H1 (cell line): ENCODE measurements around the gene OR4K1. TPM values are rescaled to one million over a fixed set of nuclear protein-coding genes. Genes with fewer than 3 reads are reported as not detected.

ENCODE experiments used
- CTCF ChIA-PET: fragments of 300-600 bp; sonication (Branson Sonifier 250); formaldehyde crosslinking; loops from one replicate; lab custom pipeline; 2021; ENCODE audit not compliant: partially characterized antibody; lab: Charles Lee
- POLR2A ChIA-PET: fragments of 300-600 bp; sonication (Branson Sonifier 250); formaldehyde crosslinking; loops from one replicate; lab custom pipeline; 2021; ENCODE audit warnings: inconsistent platforms; ENCODE audit not compliant: partially characterized antibody; lab: Charles Lee
- DNase-seq, 2 experiments: peaks; one replicate each; pipeline versions ENCODE4 v3.0.0 to v3.0.0-alpha.2; 2010 to 2022; ENCODE audit warnings: low spot score in 2 of 2, low read depth in 1 of 2, mixed read lengths in 1 of 2
- FAIRE-seq: peaks from 2 replicates; lab custom pipeline; 2011; peaks lifted over from hg19 to GRCh38; lab: Jason Lieb, UNC
- H2AFZ ChIP-seq: 2 replicates; pipeline ENCODE4 v1.8.1; 2012; ENCODE audit warnings: low read length, inconsistent platforms
- H2AK5ac ChIP-seq: 2 replicates; pipeline ENCODE4 v1.6.1; 2013; ENCODE audit warnings: low read depth, low read length
- H2BK120ac ChIP-seq: replicated peaks from 2 replicates; pipeline ENCODE3; 2013; ENCODE audit warnings: low read depth, low read length, inconsistent platforms
- H2BK12ac ChIP-seq: 2 replicates; pipeline ENCODE4 v1.6.1; 2013; ENCODE audit warnings: low read depth, low read length
- H2BK15ac ChIP-seq: 2 replicates; pipeline ENCODE4 v1.6.1; 2013; ENCODE audit warnings: low read length
- H2BK20ac ChIP-seq: 2 replicates; pipeline ENCODE4 v1.6.1; 2013; ENCODE audit warnings: low read length
- H2BK5ac ChIP-seq: 2 replicates; pipeline ENCODE4 v1.6.1; 2013; ENCODE audit warnings: low read depth, low read length
- H3K14ac ChIP-seq: 2 replicates; pipeline ENCODE4 v1.6.1; 2013; ENCODE audit warnings: inconsistent platforms; ENCODE audit not compliant: insufficient read length
- H3K18ac ChIP-seq: 2 replicates; pipeline ENCODE4 v1.6.1; 2013; ENCODE audit warnings: low read length; ENCODE audit errors: extremely low read depth
- H3K23ac ChIP-seq: 2 replicates; pipeline ENCODE4 v1.6.1; 2013; ENCODE audit warnings: inconsistent platforms; ENCODE audit not compliant: insufficient read length
- H3K23me2 ChIP-seq: 2 replicates; pipeline ENCODE4 v1.6.1; 2013; ENCODE audit warnings: low read depth, low read length
- H3K27ac ChIP-seq: 2 replicates; pipeline ENCODE4 v1.6.1; 2011; ENCODE audit warnings: low read depth, low read length, inconsistent platforms
- H3K27me3 ChIP-seq, 4 experiments: replicated peaks in 1 of 4; 1 replicate in 1 of 4; 2 replicates in 3 of 4; pipeline versions ENCODE4 v1.6.1 to v1.8.1; 2011 to 2013; ENCODE audit warnings: low read length in 3 of 4, mild to moderate bottlenecking in 3 of 4, inconsistent platforms in 2 of 4, mixed read lengths in 2 of 4, moderate library complexity in 1 of 4; ENCODE audit not compliant: control insufficient read depth in 3 of 4, insufficient read depth in 3 of 4; ENCODE audit errors: extremely low read depth in 1 of 4
- H3K36me3 ChIP-seq, 4 experiments: 2 replicates each; pipeline versions ENCODE4 v1.6.1 to v1.8.1; 2011 to 2013; ENCODE audit warnings: mild to moderate bottlenecking in 4 of 4, low read length in 3 of 4, moderate library complexity in 2 of 4, control low read depth in 1 of 4, inconsistent platforms in 1 of 4; ENCODE audit not compliant: insufficient read depth in 4 of 4, control insufficient read depth in 2 of 4
- H3K4ac ChIP-seq: replicated peaks from 2 replicates; pipeline ENCODE3; 2013; ENCODE audit warnings: low read length, low read depth, mixed read lengths, inconsistent platforms; ENCODE audit not compliant: insufficient read length
- H3K4me1 ChIP-seq, 4 experiments: replicated peaks in 1 of 4; 1 replicate in 1 of 4; 2 replicates in 3 of 4; pipeline versions ENCODE4 v1.6.1 to v1.8.1; 2011 to 2013; ENCODE audit warnings: low read length in 3 of 4, inconsistent platforms in 2 of 4, mixed read lengths in 1 of 4; ENCODE audit not compliant: insufficient read depth in 4 of 4, control insufficient read depth in 3 of 4
- H3K4me2 ChIP-seq, 2 experiments: 2 replicates each; pipeline versions ENCODE4 v1.6.1 to v1.8.1; 2011 to 2013; ENCODE audit warnings: low read depth in 2 of 2, low read length in 2 of 2, control low read depth in 1 of 2, inconsistent platforms in 1 of 2, mild to moderate bottlenecking in 1 of 2; ENCODE audit not compliant: insufficient read depth in 1 of 2
- H3K4me3 ChIP-seq, 4 experiments: fragments of 200-600, 300-600 bp in 1 of 4; sonication (generic), shearing (Covaris generic), sonication (Bioruptor Twin) in 1 of 4; 2 replicates each; pipeline versions ENCODE4 v1.5.1 to v1.8.1; 2011 to 2016; ENCODE audit warnings: low read length in 4 of 4, low read depth in 3 of 4, control low read depth in 2 of 4, inconsistent platforms in 2 of 4, mild to moderate bottlenecking in 2 of 4, mixed read lengths in 1 of 4, moderate library complexity in 1 of 4; ENCODE audit not compliant: insufficient read depth in 2 of 4; ENCODE audit errors: extremely low read depth in 1 of 4
- H3K56ac ChIP-seq: replicated peaks from 2 replicates; pipeline ENCODE3; 2013; ENCODE audit warnings: low read depth, mild to moderate bottlenecking, mixed read lengths, low read length, inconsistent platforms; ENCODE audit not compliant: insufficient read length
- H3K79me1 ChIP-seq: 2 replicates; pipeline ENCODE4 v1.6.1; 2013; ENCODE audit warnings: low read depth, low read length, control low read depth
- H3K79me2 ChIP-seq, 2 experiments: 2 replicates each; pipeline versions ENCODE4 v1.6.1 to v1.8.1; 2012 to 2013; ENCODE audit warnings: low read length in 2 of 2, mild to moderate bottlenecking in 2 of 2, inconsistent platforms in 1 of 2; ENCODE audit not compliant: insufficient read depth in 2 of 2, control insufficient read depth in 1 of 2
- H3K9ac ChIP-seq, 4 experiments: replicated peaks in 1 of 4; 1 replicate in 1 of 4; 2 replicates in 3 of 4; pipeline versions ENCODE4 v1.6.1 to v1.8.1; 2011 to 2013; ENCODE audit warnings: low read depth in 3 of 4, low read length in 3 of 4, control low read depth in 2 of 4, mild to moderate bottlenecking in 2 of 4, moderate library complexity in 2 of 4, inconsistent platforms in 1 of 4; ENCODE audit errors: extremely low read depth in 1 of 4
- H3K9me3 ChIP-seq, 2 experiments: 2 replicates each; pipeline versions ENCODE4 v1.6.1 to v1.8.1; 2012 to 2013; ENCODE audit warnings: mild to moderate bottlenecking in 2 of 2, moderate library complexity in 2 of 2, control low read depth in 1 of 2, inconsistent platforms in 1 of 2, low read depth in 1 of 2, low read length in 1 of 2, mixed read lengths in 1 of 2; ENCODE audit not compliant: insufficient read depth in 2 of 2
- H4K20me1 ChIP-seq, 2 experiments: replicated peaks in 1 of 2; 2 replicates each; pipeline versions ENCODE3 to v1.8.1; 2011 to 2013; ENCODE audit warnings: inconsistent platforms in 2 of 2, low read length in 2 of 2, mild to moderate bottlenecking in 1 of 2; ENCODE audit not compliant: insufficient read depth in 2 of 2, control insufficient read depth in 1 of 2
- H4K5ac ChIP-seq: 2 replicates; pipeline ENCODE4 v1.6.1; 2013; ENCODE audit warnings: low read length, low read depth, mixed read lengths, inconsistent platforms; ENCODE audit not compliant: insufficient read length
- H4K8ac ChIP-seq: 2 replicates; pipeline ENCODE4 v1.8.0; 2013; ENCODE audit warnings: mild to moderate bottlenecking, moderate library complexity, low read length, inconsistent platforms; ENCODE audit not compliant: insufficient read depth; ENCODE audit errors: extremely low read depth
- H4K91ac ChIP-seq: replicated peaks from 2 replicates; pipeline ENCODE3; 2013; ENCODE audit warnings: low read length, mixed read lengths, inconsistent platforms; ENCODE audit not compliant: insufficient read length
- BACH1 ChIP-seq: IDR thresholded peaks from 2 replicates; pipeline ENCODE4 v1.6.1; 2012; ENCODE audit warnings: low read length, improper control_type of control experiment
- CHD1 ChIP-seq: IDR thresholded peaks from 2 replicates; pipeline ENCODE4 v1.6.1; 2012; ENCODE audit warnings: low read depth, low read length, improper control_type of control experiment
- CREB1 ChIP-seq: IDR thresholded peaks from 2 replicates; pipeline ENCODE4 v1.6.1; 2012; ENCODE audit warnings: inconsistent platforms
- CTBP2 ChIP-seq: IDR thresholded peaks from 2 replicates; pipeline ENCODE4 v1.7.0; 2011; ENCODE audit warnings: borderline replicate concordance, mild to moderate bottlenecking, moderate library complexity, mixed read lengths, low read length; ENCODE audit not compliant: insufficient read depth, insufficient read length
- EGR1 ChIP-seq: IDR thresholded peaks from 2 replicates; pipeline ENCODE4 v1.6.1; 2011; ENCODE audit warnings: low read depth, low read length, borderline replicate concordance
- KDM1A ChIP-seq: fragments of 200-600, 300-600 bp; sonication (generic); IDR thresholded peaks from 2 replicates; pipeline ENCODE4 v1.7.1; 2016; ENCODE audit warnings: mild to moderate bottlenecking, low read length, borderline replicate concordance
- NRF1 ChIP-seq: IDR thresholded peaks from 2 replicates; pipeline ENCODE4 v1.6.1; 2011; ENCODE audit warnings: mild to moderate bottlenecking, low read depth, low read length, improper control_type of control experiment
- POLR2A ChIP-seq, 2 experiments: IDR thresholded peaks; 1 replicate in 1 of 2; 2 replicates in 1 of 2; pipeline ENCODE4 v1.6.1; 2011; ENCODE audit warnings: low read depth in 2 of 2, low read length in 2 of 2, mild to moderate bottlenecking in 2 of 2; ENCODE audit errors: control extremely low read depth in 1 of 2
- RAD21 ChIP-seq, 2 experiments: IDR thresholded peaks in 1 of 2; conservative IDR thresholded peaks in 1 of 2; 2 replicates each; pipeline ENCODE4 v1.6.1; 2011; ENCODE audit warnings: low read depth in 2 of 2, low read length in 2 of 2, improper control_type of control experiment in 1 of 2, inconsistent platforms in 1 of 2, mild to moderate bottlenecking in 1 of 2, moderate library complexity in 1 of 2
- SIRT6 ChIP-seq: IDR thresholded peaks from one replicate; pipeline ENCODE4 v1.7.1; 2012; ENCODE audit warnings: low read length, inconsistent platforms
- SIX5 ChIP-seq: IDR thresholded peaks from 2 replicates; pipeline ENCODE4 v1.6.1; 2011; ENCODE audit warnings: mild to moderate bottlenecking, low read depth, low read length
- SP1 ChIP-seq: IDR thresholded peaks from 2 replicates; pipeline ENCODE4 v1.6.1; 2011; ENCODE audit warnings: low read depth, low read length
- SUZ12 ChIP-seq: fragments of 200-600 bp; sonication (generic); IDR thresholded peaks from 2 replicates; pipeline ENCODE4 v1.6.1; 2012; ENCODE audit warnings: mild to moderate bottlenecking, inconsistent platforms, low read length, moderate library complexity, mixed read lengths
- TBP ChIP-seq: IDR thresholded peaks from 2 replicates; pipeline ENCODE4 v1.6.1; 2011; ENCODE audit warnings: low read depth, low read length, improper control_type of control experiment
- YY1 ChIP-seq: IDR thresholded peaks from 2 replicates; pipeline ENCODE4 v1.6.1; 2011; ENCODE audit warnings: low read depth, mild to moderate bottlenecking, low read length
- polyA plus RNA-seq, 7 experiments: library from polyadenylated mRNA; depleted of rRNA in 3 of 7; stranded (reverse) in 5 of 7; unstranded in 2 of 7; fragments of >200 nt in 5 of 7; fragments of 200-250 nt in 2 of 7; gene quantifications; 1 replicate in 5 of 7; 2 replicates in 1 of 7; 4 replicates in 1 of 7; pipeline versions ENCODE4 v1.2.1 to v1.2.3, GENCODE V29; 2011 to 2013; ENCODE audit warnings: missing spikeins in 2 of 7, mixed read lengths in 2 of 7
- total RNA-seq: library from RNA; stranded (reverse); fragmentation: NEBNext Ultra II Directional; extraction: Animal tissue kit (Norgen Biotek cat#: 25700); gene quantifications from 2 replicates; pipeline ENCODE4 v1.2.1, GENCODE V29; 2021
- TF ChIP-seq, protein P1 (sequence below): IDR thresholded peaks from 2 replicates; pipeline ENCODE4 v1.6.1; 2012; ENCODE audit warnings: inconsistent platforms

The OR4K1 gene
- total and polyA plus RNA-seq, 2 of the 8 experiments (the other 6 are each of a cell fraction or from before 2014, with no cell fraction given) = not detected

DNA sequence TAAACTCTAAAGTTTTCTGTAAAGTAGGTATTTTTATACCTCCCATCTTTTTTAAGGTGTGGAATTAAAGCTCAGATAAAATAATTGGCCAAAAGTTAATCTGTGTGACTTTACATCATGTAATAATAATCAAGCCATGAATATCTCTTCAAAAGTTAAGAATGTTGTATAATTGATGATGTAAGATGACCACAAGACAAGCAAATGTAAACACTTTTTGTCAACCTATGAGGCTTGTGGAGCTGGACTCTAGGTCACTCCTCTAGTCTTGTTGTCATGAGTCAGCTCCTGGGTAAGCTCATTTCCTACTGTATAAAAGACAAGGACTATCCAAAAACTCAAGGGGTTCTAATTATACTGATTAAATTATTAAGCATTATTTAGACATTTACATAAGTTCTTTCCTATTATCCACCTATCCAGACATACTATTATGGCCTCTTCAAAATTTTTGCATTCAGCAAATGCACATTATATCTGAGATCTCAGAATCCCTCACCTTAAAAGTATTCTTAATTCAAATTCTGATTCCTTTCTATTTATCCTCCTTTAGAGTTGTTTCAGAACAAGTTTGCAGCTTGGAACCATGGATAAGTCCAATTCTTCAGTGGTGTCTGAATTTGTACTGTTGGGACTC lies 10.6 kb upstream of the OR4K1 start, which contains the start of gene OR4K5:
Gene OR4K5 (plus strand): TSS at position 587 of the 637 bp plus-strand sequence. CDS start 0 bp downstream, at position 587.
- H3K4me1 ChIP-seq = no peaks in the 10 kb centered on the region
- DNase-seq (no peak), FAIRE-seq (no peak)
- no peak within 1 kb of the TSS for H2BK15ac ChIP-seq
- H3K27me3 ChIP-seq = no peaks in the 10 kb centered on the region
- peaks cover 0 to 3% (median 0%) of the 10 kb centered on the region in 4 experiments; a peak in 1 of 8 replicates for H3K36me3 ChIP-seq
- H2AK5ac ChIP-seq = no peak within 1 kb of the TSS
- H3K14ac ChIP-seq = no peak within 1 kb of the TSS
- no peak within 1 kb of the TSS for H2BK120ac ChIP-seq
- no peak within 1 kb of the TSS for H4K91ac ChIP-seq
- CTCF ChIA-PET = no interaction called here
- H3K9me3 ChIP-seq = peaks cover 55 to 62% of the 10 kb centered on the region in 2 experiments
- H2AFZ ChIP-seq = no peak within 1 kb of the TSS
- no peak within 1 kb of the TSS for H3K4me2 ChIP-seq
- no peak within 1 kb of the TSS for H4K8ac ChIP-seq
- no peaks in the 10 kb centered on the region for H3K79me2 ChIP-seq
- no peak within 1 kb of the TSS for H2BK20ac ChIP-seq
- H3K79me1 ChIP-seq = no peaks in the 10 kb centered on the region
- H3K23me2 ChIP-seq = no peaks in the 10 kb centered on the region
- no peak within 1 kb of the TSS for H3K4me3 ChIP-seq
- no peak for TF ChIP-seq CHD1
- no peak for TF ChIP-seq RAD21 (IDR thresholded peaks at IDR 0.05 in 1 of 2, conservative IDR thresholded peaks at IDR 0.05 in 1 of 2; ENCODE audit: low read depth in 2 of 2, low read length in 2 of 2)
- no peak for TF ChIP-seq CREB1
- TF ChIP-seq EGR1 = no peak
- TF ChIP-seq KDM1A = no peak
- TF ChIP-seq, protein P1, sequence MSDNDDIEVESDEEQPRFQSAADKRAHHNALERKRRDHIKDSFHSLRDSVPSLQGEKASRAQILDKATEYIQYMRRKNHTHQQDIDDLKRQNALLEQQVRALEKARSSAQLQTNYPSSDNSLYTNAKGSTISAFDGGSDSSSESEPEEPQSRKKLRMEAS = no peak
- no peak for TF ChIP-seq SIRT6
- no peak for TF ChIP-seq POLR2A (IDR thresholded peaks at IDR 0.05; ENCODE audit: control extremely low read depth in 1 of 2, low read depth in 2 of 2, low read length in 2 of 2)
- no peak for TF ChIP-seq YY1
- no peak for TF ChIP-seq BACH1
- TF ChIP-seq SUZ12 = no peak
- TF ChIP-seq TBP = no peak
- no peak for TF ChIP-seq SP1
- TF ChIP-seq NRF1 = no peak
- no peak for TF ChIP-seq SIX5
- no peak for TF ChIP-seq CTBP2
- H3K27ac ChIP-seq = no peak within 1 kb of the TSS
- H3K9ac ChIP-seq = no peak within 1 kb of the TSS
- H3K56ac ChIP-seq = no peak within 1 kb of the TSS
- no peak within 1 kb of the TSS for H4K5ac ChIP-seq
- no peak within 1 kb of the TSS for H3K23ac ChIP-seq
- no peak within 1 kb of the TSS for H2BK5ac ChIP-seq
- H4K20me1 ChIP-seq = no peaks in the 10 kb centered on the region
- no peak within 1 kb of the TSS for H3K4ac ChIP-seq
- POLR2A ChIA-PET = no interaction called here
- H3K18ac ChIP-seq = no peak within 1 kb of the TSS
- H2BK12ac ChIP-seq = no peak within 1 kb of the TSS
